HG02852 (cell line): ENCODE measurements around the gene HRH4.

Source experiments
- ATAC-seq: cut with Tn5 transposase; IDR thresholded peaks from one replicate; pipeline ENCODE4 v1.9.1; 2021; ENCODE audit warnings: mild to moderate bottlenecking, moderate library complexity; ENCODE audit not compliant: unreplicated experiment

HRH4 gene

DNA sequence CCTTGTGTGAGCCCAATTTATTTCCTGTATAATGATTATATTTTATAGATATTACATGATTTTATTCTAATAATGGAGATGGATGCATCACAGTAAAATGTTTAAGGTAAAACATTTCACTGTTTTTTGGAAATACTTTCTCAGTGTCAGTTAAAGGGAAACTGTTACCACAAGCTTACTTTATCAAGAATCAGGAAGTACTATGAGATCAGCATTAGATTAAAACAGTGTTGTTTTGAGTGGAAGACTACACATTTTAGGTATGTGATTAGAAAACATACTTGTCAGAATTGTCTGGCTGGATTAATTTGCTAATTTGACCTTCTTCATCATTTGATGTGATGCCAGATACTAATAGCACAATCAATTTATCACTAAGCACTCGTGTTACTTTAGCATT is at the start of gene HRH4:
Gene HRH4 (plus strand): TSS at position 250 of the 400 bp plus-strand sequence. CDS start 92 bp downstream, at position 342.
- no peak for ATAC-seq

DNA sequence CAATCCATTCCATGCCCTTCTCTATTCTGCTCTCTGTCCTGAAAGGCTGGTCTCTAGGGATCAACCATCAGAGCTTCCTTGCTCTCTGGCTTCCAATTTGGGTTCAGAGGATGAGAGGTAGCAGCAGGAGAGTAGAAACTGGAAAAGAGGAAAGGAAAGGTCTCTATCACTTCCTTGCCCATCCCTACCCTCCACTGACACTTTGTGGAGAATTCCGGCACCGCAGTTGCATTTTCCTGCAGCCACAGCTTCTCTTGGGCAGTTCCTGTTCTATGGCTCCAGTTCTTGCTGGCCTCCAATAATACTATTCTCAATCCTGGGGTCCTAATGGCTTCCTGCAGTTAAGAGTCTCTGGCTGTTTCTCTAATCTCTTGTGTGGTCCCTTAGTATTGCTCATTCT is 47.3 kb upstream of the HRH4 start:
- no peak for ATAC-seq

- ATAC-seq: peak; percentile 87
Observed at GRCh38 chr18:24414349-24415003, 46.0 kb upstream of the HRH4 start.

- ATAC-seq: no peak
Observed at GRCh38 chr18:24417480-24417879, 43.0 kb upstream of the HRH4 start.

GRCh38 chr18:24420551-24420950 is 39.9 kb upstream of the HRH4 start:
- ATAC-seq: no peak

DNA sequence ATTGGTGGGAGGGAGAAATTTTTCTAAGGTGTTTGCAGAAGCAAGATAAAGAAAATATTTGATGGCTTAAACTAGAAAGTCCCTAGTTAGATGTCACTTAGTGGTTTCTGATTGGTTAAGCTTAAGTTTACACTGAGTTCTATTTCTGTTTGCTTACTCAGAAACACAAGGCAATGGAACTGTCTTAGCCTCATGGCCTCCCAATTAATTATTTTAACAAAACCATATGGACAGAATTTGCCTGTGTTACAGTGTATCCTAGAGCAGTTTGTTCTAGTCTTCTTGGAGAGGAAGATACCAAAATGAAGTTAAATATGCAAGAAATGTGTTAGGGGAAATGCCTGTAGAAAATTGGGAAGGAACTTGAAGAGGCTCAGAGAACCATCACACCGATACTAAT is 38.6 kb upstream of the HRH4 start:
- no peak for ATAC-seq

DNA sequence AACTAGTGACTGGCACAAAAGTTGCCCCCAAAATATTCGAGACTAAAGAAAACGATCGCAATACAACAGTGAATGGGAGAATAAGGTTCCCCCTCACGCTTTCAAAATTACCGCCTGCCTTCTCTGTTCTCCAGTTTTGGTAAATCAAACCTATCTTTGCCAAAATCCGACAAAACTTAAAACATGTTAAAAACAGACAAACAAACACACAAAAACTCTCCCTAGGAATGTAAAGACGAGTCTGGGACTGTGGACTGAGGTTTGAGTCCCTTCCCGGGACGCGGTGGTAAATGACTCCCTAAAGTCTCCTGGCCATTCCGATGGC is 34.4 kb upstream of the HRH4 start:
- ATAC-seq: no peak

DNA sequence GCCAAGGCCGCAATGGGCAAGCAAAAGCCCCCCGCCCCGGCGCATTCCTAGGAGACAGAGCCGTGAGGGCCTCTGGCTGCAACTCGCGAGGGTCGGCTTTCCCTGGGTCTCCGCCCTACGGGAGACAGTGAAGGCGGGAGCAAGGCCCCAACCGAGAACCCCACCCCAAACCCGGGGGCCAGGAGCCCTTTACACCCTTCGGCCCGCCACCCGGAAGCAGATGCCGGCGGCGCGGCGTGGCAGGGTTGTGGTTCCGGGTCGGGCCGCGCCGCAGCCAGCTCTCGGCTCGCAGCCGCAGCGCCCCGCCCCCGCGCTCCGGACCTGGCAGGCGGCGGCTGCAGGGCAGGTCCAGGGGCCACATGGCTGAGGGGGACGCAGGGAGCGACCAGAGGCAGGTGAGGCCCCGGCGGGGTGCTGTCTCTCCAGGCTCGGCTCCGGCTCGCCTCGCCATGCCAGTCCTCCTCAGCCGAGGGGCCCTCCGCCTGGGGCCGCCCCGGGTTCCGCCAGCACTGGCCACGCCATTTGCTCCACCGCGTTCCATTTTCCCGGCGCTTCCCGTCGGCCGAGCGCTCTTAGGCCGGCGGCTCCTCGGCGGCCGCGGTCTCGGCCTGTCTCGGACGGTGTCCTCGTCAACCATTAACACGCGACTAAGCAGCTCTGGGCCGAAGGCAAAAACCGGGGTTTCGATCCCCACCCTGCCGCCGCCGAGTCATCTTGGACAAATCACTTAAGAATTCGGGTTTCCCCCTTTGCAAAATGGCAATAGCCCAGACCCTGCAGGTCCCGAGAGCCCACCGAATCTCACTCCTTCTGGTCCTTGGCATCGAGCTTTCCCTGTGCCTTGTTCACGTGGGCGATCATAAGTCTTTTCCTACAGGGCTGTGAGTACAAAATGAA is 33.8 kb upstream of the HRH4 start, which contains the start of gene IMPACT:
Gene IMPACT (plus strand): TSS at position 273 of the 897 bp plus-strand sequence. CDS start 87 bp downstream, at position 360.
- peak; percentile 96 for ATAC-seq

GRCh38 chr18:24427484-24427883 is 33.0 kb upstream of the HRH4 start:
- ATAC-seq: no peak

- no peak for ATAC-seq
Observed at GRCh38 chr18:24428709-24429108, 31.7 kb upstream of the HRH4 start.

DNA sequence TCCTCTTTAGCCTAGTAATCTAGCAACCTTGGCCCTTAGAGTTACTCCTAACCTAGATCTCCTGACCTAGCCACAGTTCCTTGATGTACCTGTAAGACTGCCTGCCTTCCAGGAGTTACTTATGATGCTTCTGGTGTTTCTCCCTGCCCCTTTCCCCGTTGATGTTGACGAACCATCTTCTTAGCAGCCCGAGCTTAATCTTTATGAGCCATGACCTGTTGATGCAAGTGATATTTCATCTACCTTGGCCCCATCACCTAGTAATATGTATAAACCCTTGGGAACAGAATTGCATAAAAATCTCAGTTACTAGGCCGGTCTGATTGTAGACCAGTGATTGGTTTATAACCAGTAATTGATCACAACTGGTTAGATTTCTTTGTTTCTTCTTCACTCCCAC is 31.2 kb upstream of the HRH4 start:
- no peak for ATAC-seq

GRCh38 chr18:24432618-24433017 is 27.8 kb upstream of the HRH4 start:
- no peak for ATAC-seq

- ATAC-seq: no peak
Observed at GRCh38 chr18:24436939-24437338, 23.5 kb upstream of the HRH4 start.

GRCh38 chr18:24443870-24444269 is 16.6 kb upstream of the HRH4 start:
- ATAC-seq: peak; percentile 71

DNA sequence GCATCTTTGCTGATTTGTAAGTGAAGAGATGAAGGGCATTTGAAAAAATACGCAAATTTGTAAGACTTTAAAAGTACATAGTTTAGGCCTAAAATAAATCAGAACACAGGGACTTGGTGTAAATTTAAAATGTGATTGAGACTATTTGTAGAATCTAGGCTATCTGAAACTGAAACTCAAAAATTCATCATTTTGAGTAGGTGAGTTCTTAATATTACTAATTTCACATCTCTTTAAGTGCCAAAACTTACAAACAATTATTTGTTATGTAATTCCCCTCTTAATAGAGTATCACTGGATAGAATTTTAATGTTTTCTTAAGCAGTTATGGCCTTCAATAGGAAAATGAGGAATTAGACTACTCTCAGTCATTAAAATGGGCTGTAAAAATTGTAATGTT is 14.0 kb upstream of the HRH4 start:
- peak; percentile 60 for ATAC-seq

DNA sequence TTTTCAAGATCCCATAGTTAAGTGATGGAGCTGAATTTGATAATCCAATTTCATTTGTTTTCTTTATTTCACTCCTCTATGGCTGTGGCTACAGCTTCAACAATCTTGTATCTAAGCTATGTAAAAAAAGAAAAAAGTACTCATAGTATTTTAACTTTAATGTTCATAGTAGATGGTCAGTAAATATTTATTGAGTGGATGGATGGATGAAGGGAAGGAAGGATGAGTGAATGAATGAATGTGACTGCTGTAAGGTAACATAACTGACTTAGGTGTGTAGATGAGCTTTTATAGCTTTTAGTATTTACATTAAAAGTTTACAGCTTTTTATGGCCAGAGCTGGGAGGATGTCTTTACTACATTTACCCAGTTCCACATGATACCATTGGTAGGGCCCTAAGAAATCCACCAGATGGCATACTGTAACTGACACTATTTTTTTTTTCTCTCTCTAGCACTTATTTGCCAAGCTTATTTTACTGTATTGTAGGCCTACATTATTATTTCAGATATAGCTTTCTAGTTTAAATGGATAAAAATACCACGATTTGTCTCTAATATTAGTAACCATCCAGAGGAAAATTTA is 13.4 kb upstream of the HRH4 start:
- no peak for ATAC-seq

DNA sequence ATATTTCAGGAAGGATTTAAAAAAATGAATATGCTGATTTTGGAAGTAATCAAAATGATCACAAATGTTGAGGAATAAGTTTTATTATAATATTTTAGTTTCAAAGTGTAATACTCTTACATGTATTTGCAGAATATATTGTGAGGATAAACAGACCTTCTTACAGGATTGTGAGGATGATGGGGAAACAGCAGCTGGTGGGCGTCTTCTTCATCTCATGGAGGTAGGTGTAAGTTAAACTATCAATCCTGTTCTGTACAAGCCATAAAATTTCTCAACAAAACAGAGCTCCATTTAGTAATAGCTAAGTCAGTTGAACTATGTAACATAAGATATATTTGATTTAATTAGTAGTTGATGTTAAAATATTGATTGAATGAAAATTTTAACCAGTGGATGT is 12.5 kb upstream of the HRH4 start:
- no peak for ATAC-seq

DNA sequence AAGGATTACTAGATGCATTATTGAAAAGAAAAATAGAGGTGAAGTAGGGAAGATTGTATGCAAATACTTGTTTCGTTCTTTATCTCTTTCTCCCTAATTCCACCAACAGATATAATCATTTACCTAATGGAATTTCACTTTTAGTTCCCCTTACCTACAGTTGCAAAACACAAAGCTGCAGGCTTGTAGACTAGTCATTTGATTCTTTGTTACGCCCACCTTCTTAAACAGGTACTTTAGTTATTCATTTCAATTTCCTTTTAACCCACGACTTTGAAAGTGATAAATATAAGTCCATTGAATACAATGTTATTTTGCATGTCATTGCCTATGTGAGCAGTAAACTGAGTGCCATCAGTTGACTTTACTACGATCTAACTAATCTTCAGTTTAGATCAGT is 3.9 kb upstream of the HRH4 start:
- peak; percentile 83 for ATAC-seq

DNA sequence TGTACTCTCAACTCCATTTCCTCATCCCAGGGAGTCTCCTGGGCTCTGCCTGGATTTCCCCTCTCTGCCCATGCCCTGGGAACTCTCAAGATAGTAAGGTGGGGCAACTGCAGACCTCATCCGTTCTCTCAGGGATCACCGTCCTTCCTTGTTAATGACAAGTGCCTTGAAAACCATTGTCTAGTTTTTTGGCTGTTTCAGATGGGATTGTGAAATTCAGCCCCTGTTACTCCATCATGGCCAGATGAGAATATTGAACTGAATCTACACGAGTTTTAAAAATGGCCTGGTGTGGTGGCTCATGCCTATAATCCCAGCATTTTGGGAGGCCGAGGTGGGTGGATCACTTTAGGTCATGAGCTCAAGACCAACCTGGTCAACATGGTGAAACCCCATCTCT is 665 bp upstream of the HRH4 start:
- ATAC-seq: no peak

GRCh38 chr18:24461996-24462395 is 1.6 kb downstream of the HRH4 start:
- ATAC-seq: no peak

DNA sequence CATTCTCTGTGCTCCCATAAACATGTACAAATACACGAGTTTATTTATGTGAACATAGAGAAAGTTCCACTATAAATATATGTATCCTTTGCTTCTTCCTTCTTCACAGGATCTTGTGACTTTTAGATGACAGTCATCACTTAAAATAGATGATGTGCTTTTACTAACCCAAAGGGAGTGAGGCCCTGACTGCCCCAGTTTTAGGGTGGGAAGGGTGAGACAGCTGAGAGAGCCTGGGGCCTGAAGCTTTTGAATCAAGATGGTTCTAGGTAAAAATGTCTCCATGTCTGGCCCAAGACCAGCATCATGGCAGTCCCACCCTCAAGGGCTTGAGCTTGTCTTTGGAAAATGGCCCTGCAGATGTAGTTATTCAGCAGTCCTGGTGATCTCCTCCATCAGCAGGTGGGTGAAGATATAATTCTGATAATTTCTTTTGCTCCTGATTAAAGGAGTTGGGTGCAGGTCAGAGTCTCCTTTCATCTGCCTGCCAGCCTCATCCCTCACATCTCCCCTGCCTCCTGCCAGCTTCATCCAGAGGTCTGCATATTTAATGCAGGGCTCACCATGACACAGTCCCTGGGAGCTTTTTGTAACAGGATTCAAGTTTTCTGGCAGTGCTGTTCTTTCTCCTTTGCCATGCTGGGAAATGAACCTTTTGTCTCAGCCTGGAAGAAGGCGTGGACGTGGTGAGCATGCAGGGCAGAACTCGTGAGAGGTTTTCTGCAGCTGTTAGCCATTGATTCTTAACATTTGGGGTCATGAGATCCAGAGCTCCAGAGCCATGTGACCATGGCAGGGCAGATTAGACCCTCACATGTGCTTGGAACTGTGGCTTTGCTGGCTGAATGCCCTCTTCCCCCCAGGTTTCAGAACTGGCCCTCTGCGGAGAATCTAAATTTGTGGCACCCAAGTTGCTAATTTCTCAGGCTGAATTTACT is 2.7 kb downstream of the HRH4 start:
- ATAC-seq: no peak
